HEK293 (cell line): ENCODE data around the gene GPR107.
A peak's percentile ranks its signal among the peaks of the same experiment; 100 is the strongest.

Experiments used
- CTCF ChIA-PET: fragments of 350-600 bp; formaldehyde crosslinking; extraction: SDS; loops from one replicate; lab custom pipeline; 2021; ENCODE audit warnings: antibody characterized with exemption; lab: Yijun Ruan, JAX
- POLR2A ChIA-PET: fragments of 300-600 bp; formaldehyde crosslinking; extraction: SDS; loops from one replicate; lab custom pipeline; 2020; ENCODE audit warnings: antibody characterized with exemption, inconsistent platforms; lab: Yijun Ruan, JAX
- H3K27ac ChIP-seq: fragments of 200-500 bp; sonication (Bioruptor generic); 2 replicates; pipeline ENCODE4 v1.5.1; 2014; ENCODE audit warnings: low read depth, low read length, control low read depth, inconsistent platforms; ENCODE audit errors: extremely low read depth
- H3K36me3 ChIP-seq, 2 experiments: fragments of 200-500 bp in 1 of 2; sonication (Bioruptor generic) in 1 of 2; 1 replicate in 1 of 2; 2 replicates in 1 of 2; pipeline ENCODE4 v1.5.1; 2014 to 2017; ENCODE audit warnings: inconsistent platforms in 2 of 2, low read length in 2 of 2; ENCODE audit not compliant: control insufficient read depth in 2 of 2, insufficient read depth in 1 of 2
- H3K4me1 ChIP-seq: fragments of 200-500 bp; sonication (Bioruptor generic); 2 replicates; pipeline ENCODE4 v1.5.1; 2014; ENCODE audit warnings: mild to moderate bottlenecking, low read length, inconsistent platforms; ENCODE audit not compliant: control insufficient read depth, insufficient read depth
- H3K4me3 ChIP-seq: 2 replicates; pipeline ENCODE4 v1.5.1; 2011; ENCODE audit warnings: low read depth, mild to moderate bottlenecking, control low read depth, low read length, moderate library complexity
- H3K9me3 ChIP-seq: fragments of 200-500 bp; sonication (Bioruptor generic); 2 replicates; pipeline ENCODE4 v1.5.1; 2014; ENCODE audit warnings: low read depth, low read length, inconsistent platforms; ENCODE audit not compliant: control insufficient read depth, insufficient read depth
- AEBP2 ChIP-seq: fragments of 450-650 bp; formaldehyde crosslinking; IDR thresholded peaks from 2 replicates; pipeline ENCODE4 v1.5.1; 2016; ENCODE audit warnings: missing biosample characterization, missing genetic modification characterization, borderline replicate concordance
- BCL11A ChIP-seq: fragments of 450-650 bp; formaldehyde crosslinking; IDR thresholded peaks from 2 replicates; pipeline ENCODE4 v1.5.1; 2016; ENCODE audit warnings: low read depth, missing biosample characterization, missing genetic modification characterization
- GLIS1 ChIP-seq: fragments of 450-650 bp; formaldehyde crosslinking; IDR thresholded peaks from 2 replicates; pipeline ENCODE4 v1.5.1; 2016; ENCODE audit warnings: missing biosample characterization, missing genetic modification characterization
- MEIS1 ChIP-seq: sonication (generic); formaldehyde crosslinking; IDR thresholded peaks from 2 replicates; pipeline ENCODE4 v1.8.1; 2022; ENCODE audit warnings: missing genetic modification reagents, mild to moderate bottlenecking, borderline replicate concordance
- WT1 ChIP-seq: fragments of 450-650 bp; formaldehyde crosslinking; IDR thresholded peaks from 2 replicates; pipeline ENCODE4 v1.5.1; 2016; ENCODE audit warnings: missing biosample characterization, missing genetic modification characterization
- ZBTB6 ChIP-seq: fragments of 450-650 bp; formaldehyde crosslinking; IDR thresholded peaks from 2 replicates; pipeline ENCODE4 v1.5.1; 2017; ENCODE audit warnings: missing biosample characterization, missing genetic modification characterization
- ZNF121 ChIP-seq: fragments of 450-650 bp; formaldehyde crosslinking; IDR thresholded peaks from 2 replicates; pipeline ENCODE4 v1.5.1; 2016; ENCODE audit warnings: missing biosample characterization, missing genetic modification characterization
- ZNF16 ChIP-seq: fragments of 450-650 bp; formaldehyde crosslinking; IDR thresholded peaks from 2 replicates; pipeline ENCODE4 v1.5.1; 2016; ENCODE audit warnings: low read depth, missing biosample characterization, missing genetic modification characterization
- ZNF175 ChIP-seq: fragments of 450-650 bp; formaldehyde crosslinking; IDR thresholded peaks from 2 replicates; pipeline ENCODE4 v1.5.1; 2016; ENCODE audit warnings: missing biosample characterization, missing genetic modification characterization
- ZNF23 ChIP-seq: fragments of 450-650 bp; formaldehyde crosslinking; IDR thresholded peaks from 2 replicates; pipeline ENCODE4 v1.5.1; 2016; ENCODE audit warnings: missing biosample characterization, missing genetic modification characterization, borderline replicate concordance
- ZNF239 ChIP-seq: fragments of 450-650 bp; formaldehyde crosslinking; IDR thresholded peaks from 2 replicates; pipeline ENCODE4 v1.5.1; 2016; ENCODE audit warnings: missing biosample characterization, missing genetic modification characterization
- ZNF280C ChIP-seq: fragments of 450-650 bp; formaldehyde crosslinking; IDR thresholded peaks from 2 replicates; pipeline ENCODE4 v1.5.1; 2016; ENCODE audit warnings: missing biosample characterization, missing genetic modification characterization
- ZNF302 ChIP-seq: fragments of 450-650 bp; formaldehyde crosslinking; IDR thresholded peaks from 2 replicates; pipeline ENCODE4 v1.5.1; 2016; ENCODE audit warnings: missing biosample characterization, missing genetic modification characterization, low read depth
- ZNF311 ChIP-seq: fragments of 450-650 bp; formaldehyde crosslinking; IDR thresholded peaks from 2 replicates; pipeline ENCODE4 v1.5.1; 2017; ENCODE audit warnings: missing biosample characterization, missing genetic modification characterization, borderline replicate concordance
- ZNF350 ChIP-seq: fragments of 450-650 bp; formaldehyde crosslinking; IDR thresholded peaks from 2 replicates; pipeline ENCODE4 v1.5.0; 2017; ENCODE audit warnings: missing biosample characterization, mild to moderate bottlenecking, missing genetic modification characterization
- ZNF366 ChIP-seq: fragments of 450-650 bp; formaldehyde crosslinking; conservative IDR thresholded peaks from 2 replicates; pipeline ENCODE4 v1.5.1; 2016; ENCODE audit warnings: missing biosample characterization, missing genetic modification characterization
- ZNF391 ChIP-seq: fragments of 450-650 bp; formaldehyde crosslinking; IDR thresholded peaks from 2 replicates; pipeline ENCODE4 v1.5.1; 2016; ENCODE audit warnings: low read depth, missing biosample characterization, missing genetic modification characterization, borderline replicate concordance
- ZNF473 ChIP-seq: fragments of 450-650 bp; formaldehyde crosslinking; IDR thresholded peaks from 2 replicates; pipeline ENCODE4 v1.5.1; 2017; ENCODE audit warnings: missing biosample characterization, missing genetic modification characterization
- ZNF501 ChIP-seq: fragments of 450-650 bp; formaldehyde crosslinking; IDR thresholded peaks from 2 replicates; pipeline ENCODE4 v1.5.1; 2016; ENCODE audit warnings: missing biosample characterization, missing genetic modification characterization
- ZNF530 ChIP-seq: fragments of 450-650 bp; formaldehyde crosslinking; IDR thresholded peaks from 2 replicates; pipeline ENCODE4 v1.5.1; 2016; ENCODE audit warnings: low read depth, missing biosample characterization, missing genetic modification characterization
- ZNF555 ChIP-seq: fragments of 450-650 bp; formaldehyde crosslinking; conservative IDR thresholded peaks from 2 replicates; pipeline ENCODE4 v1.5.1; 2017; ENCODE audit warnings: missing biosample characterization, mild to moderate bottlenecking, missing genetic modification characterization, inconsistent platforms
- ZNF626 ChIP-seq: fragments of 450-650 bp; sonication (Bioruptor Pico); formaldehyde crosslinking; IDR thresholded peaks from 2 replicates; pipeline ENCODE4 v1.5.1; 2018; ENCODE audit warnings: missing biosample characterization, missing genetic modification characterization, inconsistent platforms
- ZNF701 ChIP-seq: fragments of 450-650 bp; formaldehyde crosslinking; IDR thresholded peaks from 2 replicates; pipeline ENCODE4 v1.5.1; 2016; ENCODE audit warnings: missing biosample characterization, missing genetic modification characterization
- ZNF747 ChIP-seq: fragments of 450-650 bp; formaldehyde crosslinking; IDR thresholded peaks from 2 replicates; pipeline ENCODE4 v1.5.1; 2016; ENCODE audit warnings: missing biosample characterization, missing genetic modification characterization

GPR107 gene

GRCh38 chr9:130140706-130141105, 87.0 kb downstream of the GPR107 start:
- H3K36me3 ChIP-seq: peaks cover 0 to 5% of the 10 kb centered on the region in 2 experiments; a peak in 1 of 3 replicates

GRCh38 chr9:130142056-130142455, 88.3 kb downstream of the GPR107 start:
- Histone ChIP-seq H3K27ac (no peak overlapping the region), H3K4me3 (no peak overlapping the region), H3K36me3 (peaks cover 0 to 2% of the 10 kb centered on the region in 2 experiments; a peak in 1 of 3 replicates), H3K9me3 (no peaks in the 10 kb centered on the region), H3K4me1 (no peaks in the 10 kb centered on the region)
- TF ChIP-seq ZNF473 (tag by site-specific recombination) (no peak), ZNF239 (no peak), ZBTB6 (tag by site-specific recombination) (no peak), ZNF16 (tag by site-specific recombination) (no peak), ZNF530 (no peak), ZNF175 (tag by site-specific recombination) (no peak)
- POLR2A ChIA-PET: interaction anchor here (0.7 to 1.2 kb wide), 2 partner anchors 25 to 29 kb away, joined by 3 read pairs; no protein-coding TSS in a partner anchor
- CTCF ChIA-PET: no interaction called here

More at GRCh38 chr9:130140706-130141105, 87.0 kb downstream of the GPR107 start:
- CTCF ChIA-PET: interaction anchor here (0.6 to 1.2 kb wide), 2 partner anchors 9 kb away, joined by 3 read pairs; no protein-coding TSS in a partner anchor
- Histone ChIP-seq H3K9me3 (no peaks in the 10 kb centered on the region), H3K4me1 (no peaks in the 10 kb centered on the region), H3K4me3 (no peak overlapping the region), H3K27ac (no peak overlapping the region)
- POLR2A ChIA-PET: interaction anchor here (0.7 kb wide), 1 partner anchor 166 kb away, joined by 7 read pairs; no protein-coding TSS in a partner anchor
- TF ChIP-seq ZNF121: no peak
- no peak for TF ChIP-seq ZNF747 (tag by site-specific recombination)
- TF ChIP-seq ZNF626 (tag by site-specific recombination): no peak
- TF ChIP-seq BCL11A: no peak

GRCh38 chr9:130142641-130143040, 88.9 kb downstream of the GPR107 start:
- H3K4me3 ChIP-seq: no peak overlapping the region
- CTCF ChIA-PET: interaction anchor here (0.6 kb wide), 1 partner anchor 130 kb away, joined by 3 read pairs; no protein-coding TSS in a partner anchor
- peak; percentile 24; the same call in 1 of the 2 replicates for TF ChIP-seq GLIS1 (tag by site-specific recombination)
- TF ChIP-seq ZNF302 (tag by site-specific recombination): no peak
- POLR2A ChIA-PET: no interaction called here
- no peaks in the 10 kb centered on the region for H3K4me1 ChIP-seq
- H3K9me3 ChIP-seq: no peaks in the 10 kb centered on the region
- H3K27ac ChIP-seq: no peak overlapping the region
- H3K36me3 ChIP-seq: no peaks in the 10 kb centered on the region

GRCh38 chr9:130143279-130143893, 89.7 kb downstream of the GPR107 start:
- ChIA-PET CTCF (interaction anchor here (0.6 to 3.3 kb wide), 4 partner anchors 8 to 130 kb away, joined by 3 to 16 read pairs (median 3); no protein-coding TSS in a partner anchor), POLR2A (interaction anchor here (0.6 to 1.0 kb wide), 2 partner anchors 21 to 41 kb away, joined by 3 read pairs; no protein-coding TSS in a partner anchor)
- H3K27ac ChIP-seq: no peak overlapping the region
- H3K9me3 ChIP-seq: no peaks in the 10 kb centered on the region
- H3K4me1 ChIP-seq: no peaks in the 10 kb centered on the region
- no peaks in the 10 kb centered on the region for H3K36me3 ChIP-seq
- H3K4me3 ChIP-seq: no peak overlapping the region
- TF ChIP-seq ZNF350 (tag by site-specific recombination): no peak
- no peak for TF ChIP-seq AEBP2 (tag by site-specific recombination)
- TF ChIP-seq ZNF366 (tag by site-specific recombination): no peak
- no peak for TF ChIP-seq MEIS1 (CRISPR knock-in tag)
- no peak for TF ChIP-seq WT1 (tag by site-specific recombination)
- no peak for TF ChIP-seq ZNF311 (tag by site-specific recombination)
- no peak for TF ChIP-seq ZNF555 (tag by site-specific recombination)
- no peak for TF ChIP-seq ZNF501 (tag by site-specific recombination)
- no peak for TF ChIP-seq ZNF391
- TF ChIP-seq ZNF280C (tag by site-specific recombination): no peak
- no peak for TF ChIP-seq ZNF23 (tag by site-specific recombination)
- TF ChIP-seq ZNF701 (tag by site-specific recombination): no peak
